Activated T-cell treated with anti-CD3 and anti-CD28 coated beads, Interleukin-2, amount 50 U/mL, for 72 hours (primary cell): ENCODE measurements around the gene TMBIM1. TPM values are rescaled to one million over a fixed set of nuclear protein-coding genes. Genes with fewer than 3 reads are reported as not detected.

Experiments used
- ATAC-seq, 2 donors: fragments of 150-1000 bp; cut with Tn5 transposase; replicated peaks in 1 of 2; 2 replicates each; pipeline ENCODE4 v1.10.0; 2021; ENCODE audit warnings: moderate library complexity in 2 of 2, mild to moderate bottlenecking in 1 of 2
- DNase-seq, 2 donors: peaks; one replicate each; pipeline ENCODE4 v3.0.0; 2021 to 2022; ENCODE audit warnings: mixed read lengths in 1 of 2
- H3K27ac Mint-ChIP-seq: one replicate; pipeline ENCODE4 v1.8.0; 2022; ENCODE audit warnings: mild to moderate bottlenecking, moderate library complexity, mixed read lengths
- H3K27me3 Mint-ChIP-seq: one replicate; pipeline ENCODE4 v1.8.0; 2022; ENCODE audit warnings: low read depth, mixed read lengths
- H3K36me3 Mint-ChIP-seq, 2 donors: one replicate each; pipeline ENCODE4 v1.8.0; 2022; ENCODE audit warnings: mixed read lengths in 2 of 2, mild to moderate bottlenecking in 1 of 2; ENCODE audit not compliant: insufficient read depth in 2 of 2
- H3K4me1 Mint-ChIP-seq: one replicate; pipeline ENCODE4 v1.8.0; 2022; ENCODE audit warnings: low read depth, mixed read lengths
- H3K4me3 Mint-ChIP-seq, 2 donors: one replicate each; pipeline ENCODE4 v1.8.0; 2022; ENCODE audit warnings: mild to moderate bottlenecking in 2 of 2, mixed read lengths in 2 of 2, moderate library complexity in 2 of 2
- H3K9me3 Mint-ChIP-seq, 2 donors: one replicate each; pipeline ENCODE4 v1.8.0; 2022; ENCODE audit warnings: mixed read lengths in 2 of 2
- total RNA-seq, 2 donors: library from RNA; stranded (reverse); gene quantifications; one replicate each; pipeline ENCODE4 v1.2.3, GENCODE V29; 2022

TMBIM1 gene
- total RNA-seq, 2 donors from 2014 or later: 64.5 to 75.1 TPM

DNA sequence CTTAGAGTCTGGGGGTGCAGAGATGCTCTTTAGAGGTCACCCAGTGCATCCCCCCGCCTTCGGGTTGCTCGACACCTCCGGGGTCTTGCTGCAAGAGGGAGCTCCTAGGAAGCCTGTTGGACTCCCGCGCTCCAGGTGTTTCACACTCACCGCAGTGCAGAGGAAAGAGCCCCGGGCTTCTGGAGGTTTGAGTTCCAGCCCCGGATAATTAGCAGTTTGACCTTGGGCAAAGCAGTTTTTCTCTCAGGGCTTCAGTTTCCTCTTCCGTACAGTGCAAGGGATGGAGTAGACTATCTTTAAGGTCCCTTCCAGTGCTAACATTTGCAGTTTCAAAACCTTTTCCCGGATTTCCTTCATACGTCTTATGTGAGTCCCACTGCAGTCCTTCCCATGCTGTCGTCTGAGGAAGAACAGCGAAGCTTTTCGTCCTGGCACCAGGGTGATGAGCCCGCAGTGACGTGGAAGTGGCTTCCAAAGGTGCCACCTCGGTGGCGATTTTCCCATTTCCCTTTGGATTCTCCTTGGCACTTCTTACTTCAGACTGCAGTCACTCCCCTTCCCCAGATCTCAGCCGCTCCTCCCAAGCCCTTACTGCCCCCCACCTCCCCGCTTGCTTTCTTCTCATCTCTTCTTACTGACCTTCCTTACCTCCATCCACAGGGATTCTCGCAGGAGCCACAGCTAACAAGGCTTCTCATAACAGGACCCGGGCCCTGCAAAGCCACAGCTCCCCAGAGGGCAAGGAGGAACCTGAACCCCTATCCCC, 21.4 kb downstream of the TMBIM1 start:
- Mint-ChIP-seq H3K9me3 (no peaks in the 10 kb centered on the region), H3K27me3 (no peaks in the 10 kb centered on the region), H3K4me1 (peaks cover 38% of the 10 kb centered on the region), H3K36me3 (peaks cover 3 to 13% of the 10 kb centered on the region in 2 donors), H3K4me3 (peak overlapping the region; percentile 85 to 98), H3K27ac (peak overlapping the region; percentile 1)
- DNase-seq (no peak), ATAC-seq (no peak)

GRCh38 chr2:218269900-218270720, 22.2 kb downstream of the TMBIM1 start, which contains the start of the genes AAMP and PNKD:
Gene AAMP (minus strand): TSS chr2:218270137. CDS start chr2:218270086, 51 bp downstream.
Gene PNKD (plus strand): TSS chr2:218270519. CDS start chr2:218270536, 17 bp downstream.
- Mint-ChIP-seq H3K36me3 (peaks cover 3 to 17% of the 10 kb centered on the region in 2 donors), H3K4me3 (peak within 1 kb of the TSS; percentile 85 to 98), H3K27me3 (no peaks in the 10 kb centered on the region), H3K9me3 (no peaks in the 10 kb centered on the region), H3K4me1 (peaks cover 38% of the 10 kb centered on the region), H3K27ac (peak within 1 kb of the TSS; percentile 78)
- peak; percentile 92 for ATAC-seq
- peak; percentile 100 for DNase-seq

- peak overlapping the region; percentile 43 for H3K27ac Mint-ChIP-seq
- H3K27me3 Mint-ChIP-seq: no peaks in the 10 kb centered on the region
- H3K36me3 Mint-ChIP-seq: peaks cover 0 to 13% of the 10 kb centered on the region in 2 donors
- H3K4me1 Mint-ChIP-seq: peaks cover 41% of the 10 kb centered on the region
- DNase-seq (no peak), ATAC-seq (no peak)
- peak overlapping the region in 1 of 2 donors; percentile 16 for H3K4me3 Mint-ChIP-seq
- no peaks in the 10 kb centered on the region for H3K9me3 Mint-ChIP-seq
These were observed 25.0 kb downstream of the TMBIM1 start for GRCh38 chr2:218267259-218267658.

GRCh38 chr2:218266316-218266979, 25.9 kb downstream of the TMBIM1 start:
- ATAC-seq (no peak), DNase-seq (no peak)
- Mint-ChIP-seq H3K27me3 (no peaks in the 10 kb centered on the region), H3K4me1 (peaks cover 33% of the 10 kb centered on the region), H3K9me3 (no peaks in the 10 kb centered on the region), H3K4me3 (no peak overlapping the region), H3K36me3 (peaks cover 0 to 13% of the 10 kb centered on the region in 2 donors), H3K27ac (no peak overlapping the region)

DNA sequence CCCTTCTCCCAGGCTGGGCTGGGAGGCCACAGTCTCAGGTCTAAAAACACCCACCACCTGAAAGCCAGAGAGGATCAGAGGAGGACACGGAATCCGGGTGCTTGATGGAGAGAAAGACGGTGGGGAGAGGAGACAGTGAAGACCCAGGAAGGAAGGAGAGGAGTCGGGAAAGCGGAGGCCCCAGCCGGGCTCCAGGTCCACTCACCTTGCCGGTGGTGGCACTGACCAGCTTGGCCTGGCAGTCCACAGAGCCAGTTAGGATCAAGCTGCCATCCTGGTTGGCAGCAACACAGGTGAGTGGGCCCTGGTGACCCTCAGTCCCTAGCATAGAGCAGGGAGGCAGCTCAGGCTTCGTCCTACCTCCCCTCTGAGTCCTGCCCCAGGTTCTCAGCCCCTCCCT, 26.7 kb downstream of the TMBIM1 start:
- Mint-ChIP-seq H3K4me1 (peaks cover 26% of the 10 kb centered on the region), H3K4me3 (no peak overlapping the region), H3K9me3 (no peaks in the 10 kb centered on the region), H3K27me3 (no peaks in the 10 kb centered on the region), H3K36me3 (peaks cover 0 to 13% of the 10 kb centered on the region in 2 donors), H3K27ac (no peak overlapping the region)
- DNase-seq (no peak), ATAC-seq (no peak)

DNA sequence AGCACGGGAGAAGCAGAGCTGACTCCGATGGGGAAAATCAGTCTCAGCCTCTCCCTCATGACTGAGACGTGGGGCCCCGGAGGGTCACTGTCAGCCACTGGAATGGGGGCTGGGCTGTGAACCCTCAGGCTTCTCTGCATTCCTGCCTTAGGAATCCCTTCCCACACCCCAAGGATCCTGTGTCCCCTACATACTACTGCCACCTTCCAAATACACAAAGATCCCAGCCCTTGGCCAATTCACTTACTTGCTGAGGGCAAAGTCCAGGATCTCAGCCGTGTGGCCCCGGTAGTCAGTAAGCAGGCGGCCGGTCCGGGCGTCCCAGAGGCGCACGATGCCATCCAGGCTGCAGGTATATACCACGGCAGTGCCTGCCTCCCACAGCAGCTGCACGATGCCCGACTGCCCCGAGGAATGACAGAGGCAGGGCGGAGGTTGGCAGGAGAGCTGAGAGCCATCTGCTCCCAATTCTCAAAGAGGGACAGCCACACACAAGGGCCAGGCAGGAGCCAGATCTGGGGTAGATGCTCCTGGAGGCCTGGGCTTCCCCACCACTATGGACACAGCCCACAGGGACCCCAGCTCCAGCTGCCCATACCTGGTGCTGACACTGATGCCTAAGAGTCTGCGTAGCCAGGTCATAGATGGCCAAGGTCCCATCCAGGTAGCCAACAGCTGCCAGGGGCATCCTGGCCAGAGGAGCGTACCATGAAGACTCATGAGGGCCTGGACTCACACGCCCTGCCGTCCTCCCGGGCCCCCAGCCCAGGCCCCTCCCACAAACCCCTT, 27.3 kb downstream of the TMBIM1 start:
- no peak overlapping the region for H3K4me3 Mint-ChIP-seq
- DNase-seq (no peak), ATAC-seq (no peak)
- no peaks in the 10 kb centered on the region for H3K27me3 Mint-ChIP-seq
- peaks cover 26% of the 10 kb centered on the region for H3K4me1 Mint-ChIP-seq
- H3K27ac Mint-ChIP-seq: no peak overlapping the region
- peaks cover 0 to 13% of the 10 kb centered on the region in 2 donors for H3K36me3 Mint-ChIP-seq
- H3K9me3 Mint-ChIP-seq: no peaks in the 10 kb centered on the region

- H3K4me1 Mint-ChIP-seq: peaks cover 21% of the 10 kb centered on the region
- H3K4me3 Mint-ChIP-seq: no peak overlapping the region
- no peaks in the 10 kb centered on the region for H3K9me3 Mint-ChIP-seq
- no peaks in the 10 kb centered on the region for H3K27me3 Mint-ChIP-seq
- DNase-seq (no peak), ATAC-seq (peak; percentile 19 to 21)
- peaks cover 0 to 10% of the 10 kb centered on the region in 2 donors for H3K36me3 Mint-ChIP-seq
- H3K27ac Mint-ChIP-seq: peak overlapping the region; percentile 67
These were observed 28.3 kb downstream of the TMBIM1 start for GRCh38 chr2:218263817-218264641.

DNA sequence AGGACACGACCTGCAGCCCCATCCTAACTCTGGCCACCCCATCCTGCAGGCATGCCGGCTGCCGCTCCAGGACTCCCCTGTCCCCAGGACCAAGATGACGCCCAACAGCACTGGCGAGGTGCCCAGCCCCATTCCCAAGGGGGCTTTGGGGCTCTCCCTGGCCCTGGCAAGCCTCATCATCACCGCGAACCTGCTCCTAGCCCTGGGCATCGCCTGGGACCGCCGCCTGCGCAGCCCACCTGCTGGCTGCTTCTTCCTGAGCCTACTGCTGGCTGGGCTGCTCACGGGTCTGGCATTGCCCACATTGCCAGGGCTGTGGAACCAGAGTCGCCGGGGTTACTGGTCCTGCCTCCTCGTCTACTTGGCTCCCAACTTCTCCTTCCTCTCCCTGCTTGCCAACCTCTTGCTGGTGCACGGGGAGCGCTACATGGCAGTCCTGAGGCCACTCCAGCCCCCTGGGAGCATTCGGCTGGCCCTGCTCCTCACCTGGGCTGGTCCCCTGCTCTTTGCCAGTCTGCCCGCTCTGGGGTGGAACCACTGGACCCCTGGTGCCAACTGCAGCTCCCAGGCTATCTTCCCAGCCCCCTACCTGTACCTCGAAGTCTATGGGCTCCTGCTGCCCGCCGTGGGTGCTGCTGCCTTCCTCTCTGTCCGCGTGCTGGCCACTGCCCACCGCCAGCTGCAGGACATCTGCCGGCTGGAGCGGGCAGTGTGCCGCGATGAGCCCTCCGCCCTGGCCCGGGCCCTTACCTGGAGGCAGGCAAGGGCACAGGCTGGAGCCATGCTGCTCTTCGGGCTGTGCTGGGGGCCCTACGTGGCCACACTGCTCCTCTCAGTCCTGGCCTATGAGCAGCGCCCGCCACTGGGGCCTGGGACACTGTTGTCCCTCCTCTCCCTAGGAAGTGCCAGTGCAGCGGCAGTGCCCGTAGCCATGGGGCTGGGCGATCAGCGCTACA, 29.4 kb downstream of the TMBIM1 start:
- H3K4me1 Mint-ChIP-seq: peaks cover 16% of the 10 kb centered on the region
- H3K9me3 Mint-ChIP-seq: no peaks in the 10 kb centered on the region
- H3K27me3 Mint-ChIP-seq: no peaks in the 10 kb centered on the region
- peak overlapping the region in 1 of 2 donors; percentile 6 for H3K4me3 Mint-ChIP-seq
- H3K27ac Mint-ChIP-seq: no peak overlapping the region
- peaks cover 0 to 10% of the 10 kb centered on the region in 2 donors for H3K36me3 Mint-ChIP-seq
- ATAC-seq (peak in 1 of 2 donors; percentile 8), DNase-seq (no peak)

DNA sequence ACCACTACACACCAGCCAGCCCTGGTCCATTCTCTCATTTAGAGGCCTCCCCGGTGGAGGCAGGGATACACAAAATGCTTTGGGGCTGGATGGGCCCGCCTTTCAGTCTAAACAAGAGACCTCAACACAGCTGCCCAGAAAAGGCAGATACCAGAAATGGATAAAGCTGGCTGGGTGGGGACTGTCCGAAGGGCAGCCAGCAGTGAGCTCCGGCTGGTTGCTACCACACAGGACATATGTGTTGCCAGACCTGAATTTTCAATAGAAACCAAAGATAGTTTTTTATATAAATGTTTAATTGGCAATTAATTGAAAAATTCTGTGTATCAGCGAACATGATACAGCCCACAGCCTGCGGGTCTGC, 30.1 kb downstream of the TMBIM1 start:
- Mint-ChIP-seq H3K4me1 (peaks cover 17% of the 10 kb centered on the region), H3K9me3 (no peaks in the 10 kb centered on the region), H3K36me3 (peaks cover 0 to 6% of the 10 kb centered on the region in 2 donors), H3K4me3 (no peak overlapping the region), H3K27ac (peak overlapping the region; percentile 38), H3K27me3 (no peaks in the 10 kb centered on the region)
- no peak for ATAC-seq
- DNase-seq: no peak

- no peaks in the 10 kb centered on the region for H3K9me3 Mint-ChIP-seq
- H3K27ac Mint-ChIP-seq: peak overlapping the region; percentile 38
- ATAC-seq (no peak), DNase-seq (no peak)
- H3K4me1 Mint-ChIP-seq: peaks cover 19% of the 10 kb centered on the region
- no peak overlapping the region for H3K4me3 Mint-ChIP-seq
- H3K36me3 Mint-ChIP-seq: peaks cover 0 to 6% of the 10 kb centered on the region in 2 donors
- H3K27me3 Mint-ChIP-seq: no peaks in the 10 kb centered on the region
These were observed 30.7 kb downstream of the TMBIM1 start for GRCh38 chr2:218261423-218262236.
